HG03378 (cell line): ENCODE data around the gene POLR3A.
"Not testable (repeated sequence)": the region's sequence is repeated elsewhere in the genome, so short reads cannot be mapped to it uniquely, and the experiment has no call there.

Source experiments
- ATAC-seq: cut with Tn5 transposase; IDR thresholded peaks from one replicate; pipeline ENCODE4 v1.9.1; 2021; ENCODE audit warnings: mild to moderate bottlenecking, moderate library complexity; ENCODE audit not compliant: unreplicated experiment

Gene POLR3A

DNA sequence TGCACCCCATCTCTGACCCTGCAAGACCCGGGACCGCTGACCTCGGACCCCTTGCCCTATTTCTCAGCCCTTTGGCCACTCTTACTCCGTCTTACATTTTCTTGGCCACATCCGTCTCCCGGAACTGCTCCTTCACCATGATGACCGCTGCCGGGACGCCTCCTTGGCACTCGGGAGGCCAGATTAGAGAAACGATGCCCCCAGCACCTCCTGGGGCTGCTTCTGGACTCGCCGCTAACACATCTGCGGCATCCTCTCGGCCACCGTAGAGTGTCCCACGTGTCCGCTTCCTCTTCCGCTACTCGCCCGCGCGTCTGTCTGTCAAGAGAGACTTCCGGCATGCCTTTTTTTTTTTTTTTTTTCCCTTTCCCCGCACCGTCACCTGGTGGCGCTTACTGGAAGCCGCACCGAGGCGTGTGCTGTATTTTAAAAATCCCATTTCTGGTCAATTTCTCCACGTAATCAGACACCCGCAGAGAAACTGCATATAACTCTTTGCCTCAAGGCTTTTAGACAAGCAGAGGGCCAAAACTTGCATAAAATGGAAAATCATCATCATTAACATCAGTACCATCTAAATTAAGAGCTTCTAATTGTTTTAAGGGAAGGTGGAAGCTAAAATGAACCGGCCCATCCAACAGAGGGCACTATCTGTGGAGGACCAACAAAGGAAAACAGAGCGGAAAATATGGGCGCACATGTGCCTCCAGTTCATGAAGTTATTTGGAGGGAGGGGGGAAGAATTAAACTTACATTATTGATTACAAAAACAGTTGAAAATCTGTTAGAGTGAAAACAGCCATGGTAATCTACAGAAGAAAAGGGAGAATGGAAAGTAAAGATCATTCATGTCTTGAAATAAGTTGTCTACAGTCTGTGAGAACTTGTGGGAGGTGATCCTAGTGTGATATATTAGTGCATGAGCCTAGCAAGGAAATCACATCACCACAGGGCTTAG is at the start of gene POLR3A:
POLR3A (minus strand) TSS at position 247 of the 958 bp plus-strand sequence; CDS start at position 139, 108 bp downstream.
- peak; percentile 59 for ATAC-seq

GRCh38 chr10:78078539-78079330 is 49.4 kb upstream of the POLR3A start:
- ATAC-seq = no peak

- ATAC-seq = not testable (repeated sequence)
Observed at GRCh38 chr10:78075806-78076205, 46.5 kb upstream of the POLR3A start.

DNA sequence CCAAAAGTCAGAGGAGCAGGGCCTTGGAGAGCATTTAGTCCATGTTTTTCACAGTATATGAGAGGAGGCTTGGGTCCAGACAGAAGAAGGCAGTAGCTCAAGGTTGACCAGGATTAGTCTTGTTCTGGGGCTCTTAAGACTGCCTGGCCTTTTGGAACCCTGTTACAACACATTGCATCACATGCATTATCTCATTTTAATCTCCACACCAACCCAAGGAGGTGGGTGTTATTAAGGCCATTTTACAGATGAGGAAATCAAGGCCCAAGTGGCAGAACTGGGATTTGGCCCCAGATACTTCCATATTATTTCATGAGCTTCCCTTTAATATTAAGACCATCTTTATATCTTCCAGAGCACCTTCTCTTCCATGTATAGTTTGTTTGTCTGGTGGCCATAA is 43.2 kb upstream of the POLR3A start:
- no peak for ATAC-seq

DNA sequence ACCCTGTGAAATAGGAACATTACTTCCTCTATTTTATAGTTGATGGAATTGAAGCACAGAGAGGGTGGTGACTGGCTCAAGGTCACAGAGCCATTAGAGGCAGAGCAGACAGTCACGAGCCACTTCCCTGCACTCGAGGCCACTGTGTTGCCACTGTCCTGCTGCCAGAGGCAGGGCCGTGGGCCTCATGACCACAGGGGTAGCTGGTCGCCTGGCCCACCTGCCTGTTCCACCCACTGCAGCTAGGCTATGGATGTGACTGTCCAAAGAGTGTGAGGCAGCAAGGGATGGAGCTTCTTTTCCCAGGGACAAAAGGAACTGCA is 42.5 kb upstream of the POLR3A start:
- no peak for ATAC-seq

DNA sequence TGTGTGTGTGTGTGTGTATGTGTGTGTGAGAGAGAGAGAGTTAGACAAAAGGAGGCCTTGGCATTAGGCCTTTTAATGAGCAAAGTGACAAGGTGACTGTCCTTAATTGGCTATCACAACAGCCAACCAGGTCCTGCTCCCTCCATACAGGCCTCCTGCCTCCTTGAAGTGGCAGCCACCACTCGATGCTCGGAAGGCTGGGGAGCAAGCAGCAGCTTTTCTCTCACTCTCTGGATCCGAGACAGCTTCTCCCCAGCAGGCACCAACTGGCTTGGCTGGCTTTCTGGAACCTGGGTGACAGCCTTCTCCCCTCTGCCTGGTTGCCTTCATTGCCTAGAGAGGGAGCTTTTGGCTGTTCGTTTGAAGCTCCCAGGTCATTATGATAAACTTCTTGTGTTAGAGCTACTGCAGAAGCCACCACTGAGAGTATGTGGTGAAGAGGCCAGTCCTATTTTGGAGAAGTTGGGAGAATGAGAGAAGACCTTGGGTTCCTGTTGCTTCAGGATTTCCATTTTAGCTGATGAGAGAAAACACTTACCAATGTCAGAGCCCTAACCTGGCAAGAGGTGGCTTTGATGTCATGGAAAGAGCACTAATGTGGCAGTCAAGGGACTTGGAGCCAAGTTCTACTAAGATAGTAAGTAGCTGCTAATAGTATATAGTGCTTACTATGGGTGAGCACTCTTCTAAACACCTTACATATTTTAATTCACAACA is 42.0 kb upstream of the POLR3A start:
- ATAC-seq = no peak

DNA sequence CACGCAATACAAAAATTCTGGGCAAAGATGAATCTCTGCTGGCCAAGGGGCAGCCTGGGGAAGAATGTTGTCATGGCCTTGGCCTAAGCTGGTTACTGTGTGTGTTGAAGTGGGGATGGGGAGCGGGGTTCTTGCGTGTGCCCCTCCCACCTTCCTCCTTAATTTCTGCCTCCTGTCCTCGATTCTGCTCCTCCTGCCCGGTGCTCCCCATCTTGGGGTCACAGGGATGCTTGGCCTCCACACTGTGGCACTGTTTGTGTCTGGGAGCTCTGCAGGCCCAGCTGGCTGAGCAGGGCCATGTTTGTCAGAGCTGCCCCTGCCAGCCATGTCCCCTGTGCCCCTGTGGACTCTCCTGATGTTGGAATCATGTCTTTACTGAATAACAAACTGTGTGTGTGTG is 41.4 kb upstream of the POLR3A start:
- no peak for ATAC-seq

GRCh38 chr10:78070064-78070463 is 40.7 kb upstream of the POLR3A start:
- not testable (repeated sequence) for ATAC-seq

DNA sequence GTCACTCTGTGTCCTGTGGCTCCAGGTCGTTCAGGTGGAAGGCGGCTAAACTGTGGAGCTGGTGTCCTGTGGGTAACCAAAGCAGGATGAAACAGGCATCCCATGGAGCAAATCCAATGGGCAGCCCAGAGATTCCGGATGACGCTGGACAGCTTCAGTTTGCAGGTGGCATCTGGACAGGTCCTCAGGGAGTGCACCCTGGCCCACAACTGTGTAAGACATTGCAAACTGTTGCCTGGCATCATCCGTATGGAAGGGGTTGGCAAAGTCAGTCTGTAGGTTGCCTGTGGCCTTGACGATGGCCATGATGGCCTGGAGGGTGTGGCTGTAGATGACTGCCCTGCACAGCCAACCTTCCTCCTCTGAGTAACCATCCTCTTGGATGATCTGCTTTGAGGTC is 39.8 kb upstream of the POLR3A start:
- ATAC-seq = no peak

DNA sequence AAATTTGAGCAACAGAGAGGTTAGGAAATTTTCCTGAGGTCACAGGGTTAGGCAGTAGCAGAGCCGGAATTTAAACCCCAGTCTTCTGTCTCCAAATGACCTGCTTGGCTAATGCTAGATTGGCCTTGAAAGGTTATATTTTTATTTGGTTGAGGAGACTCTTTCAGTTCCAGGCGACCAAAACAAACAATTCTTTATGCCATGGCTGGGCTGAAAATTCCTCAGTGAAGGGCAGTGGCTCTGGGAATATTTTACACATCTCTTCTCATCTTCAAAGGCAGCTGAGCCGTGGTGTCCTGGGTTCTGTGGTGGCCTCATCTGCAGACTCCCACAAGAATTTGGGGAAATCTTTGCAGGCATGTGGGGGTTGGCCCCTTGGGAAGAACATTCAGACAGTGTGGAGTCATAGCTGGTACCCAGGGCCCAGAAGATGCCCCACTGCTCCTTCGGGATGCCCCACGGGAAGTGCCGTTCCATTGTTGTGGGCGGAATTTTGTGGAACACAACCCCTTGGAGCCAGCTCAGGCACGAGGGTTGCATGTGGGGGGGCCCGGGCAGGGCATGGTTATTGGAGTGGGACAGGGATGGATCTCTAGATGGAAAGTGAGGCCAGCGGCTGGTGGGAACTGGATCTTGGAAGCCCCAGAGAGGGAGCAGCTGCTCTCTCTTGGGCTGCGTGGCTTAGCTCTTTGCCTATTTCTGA is 37.6 kb upstream of the POLR3A start:
- ATAC-seq = no peak

- no peak for ATAC-seq
Observed at GRCh38 chr10:78066012-78066411, 36.7 kb upstream of the POLR3A start.

DNA sequence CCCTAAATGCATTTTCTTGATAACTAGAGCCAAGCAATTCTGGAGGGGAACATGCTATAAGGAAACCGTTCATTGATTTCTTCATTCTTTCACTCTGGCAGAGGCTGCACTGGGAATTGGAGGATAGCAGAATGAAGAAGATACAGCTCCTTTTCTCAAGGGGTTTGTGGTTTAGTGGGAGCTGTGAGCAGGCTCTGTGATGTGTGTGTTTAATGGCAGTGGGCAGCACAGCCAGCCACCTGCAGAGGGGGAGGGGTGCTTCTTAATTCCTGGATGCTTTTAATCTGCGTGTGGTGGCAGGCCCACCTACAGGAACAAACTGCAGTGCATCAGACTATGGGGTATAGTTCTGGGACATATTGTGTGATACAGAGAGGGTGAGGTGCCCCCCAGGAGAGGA is 36.3 kb upstream of the POLR3A start:
- no peak for ATAC-seq

GRCh38 chr10:78064919-78065318 is 35.6 kb upstream of the POLR3A start:
- not testable (repeated sequence) for ATAC-seq

- no peak for ATAC-seq
Observed at GRCh38 chr10:78063236-78063635, 33.9 kb upstream of the POLR3A start.

DNA sequence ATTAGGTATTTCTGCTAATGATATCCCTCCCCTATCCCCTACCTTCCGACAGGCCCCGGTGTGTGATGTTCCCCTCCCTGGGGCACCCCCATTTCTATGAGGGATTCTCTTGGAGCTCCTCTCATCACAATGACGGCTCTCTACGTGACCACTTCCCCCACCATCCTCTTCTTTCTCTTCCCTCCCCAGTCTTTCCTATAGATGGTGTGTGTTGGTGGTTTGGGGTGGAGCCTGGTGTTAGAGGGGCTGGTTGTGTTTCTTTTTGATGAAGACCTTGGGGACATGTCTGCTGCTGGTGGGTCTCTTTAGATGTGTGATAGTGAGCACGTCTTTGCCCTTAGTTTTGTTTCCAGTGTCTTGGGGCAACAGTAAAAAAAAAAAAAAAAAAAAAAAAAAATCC is 33.0 kb upstream of the POLR3A start:
- ATAC-seq = no peak

DNA sequence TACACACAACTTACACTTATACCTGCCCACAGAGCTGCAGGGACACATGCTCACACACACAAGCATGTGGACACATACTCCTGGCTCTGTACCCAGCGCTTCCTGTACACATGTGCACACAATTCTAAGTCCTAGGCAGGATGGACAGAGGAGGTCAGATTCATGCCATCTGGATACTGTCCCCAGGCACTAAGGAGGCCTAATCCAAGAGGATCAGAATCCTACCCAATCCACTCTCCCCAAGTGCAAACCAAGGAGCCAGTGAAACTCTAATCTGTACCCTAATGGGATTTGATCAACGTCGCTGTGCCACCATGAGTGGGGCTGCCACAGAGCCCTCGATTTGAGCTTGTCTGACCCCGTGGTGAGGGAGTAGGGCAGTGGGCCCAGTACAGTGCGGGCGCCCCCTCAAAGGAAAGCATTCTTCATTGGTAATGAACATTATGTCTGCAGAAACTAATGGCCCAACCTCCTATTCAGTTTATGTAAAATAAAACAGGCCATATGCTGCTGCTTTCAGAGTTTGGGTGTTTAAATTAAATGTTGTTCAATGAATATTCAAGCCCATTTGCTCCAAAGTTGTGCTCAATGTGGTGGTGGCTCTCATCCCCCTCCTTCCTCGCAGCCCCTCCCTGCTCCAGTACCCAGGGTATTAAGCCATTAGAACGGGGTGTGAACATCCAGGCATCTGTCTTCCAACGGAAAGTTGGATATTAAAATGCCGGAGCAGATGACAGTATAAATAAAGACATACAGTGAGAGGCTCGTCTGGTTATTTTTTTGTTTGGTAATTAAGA is 30.8 kb upstream of the POLR3A start:
- ATAC-seq = no peak

GRCh38 chr10:78058562-78058961 is 29.2 kb upstream of the POLR3A start:
- no peak for ATAC-seq

DNA sequence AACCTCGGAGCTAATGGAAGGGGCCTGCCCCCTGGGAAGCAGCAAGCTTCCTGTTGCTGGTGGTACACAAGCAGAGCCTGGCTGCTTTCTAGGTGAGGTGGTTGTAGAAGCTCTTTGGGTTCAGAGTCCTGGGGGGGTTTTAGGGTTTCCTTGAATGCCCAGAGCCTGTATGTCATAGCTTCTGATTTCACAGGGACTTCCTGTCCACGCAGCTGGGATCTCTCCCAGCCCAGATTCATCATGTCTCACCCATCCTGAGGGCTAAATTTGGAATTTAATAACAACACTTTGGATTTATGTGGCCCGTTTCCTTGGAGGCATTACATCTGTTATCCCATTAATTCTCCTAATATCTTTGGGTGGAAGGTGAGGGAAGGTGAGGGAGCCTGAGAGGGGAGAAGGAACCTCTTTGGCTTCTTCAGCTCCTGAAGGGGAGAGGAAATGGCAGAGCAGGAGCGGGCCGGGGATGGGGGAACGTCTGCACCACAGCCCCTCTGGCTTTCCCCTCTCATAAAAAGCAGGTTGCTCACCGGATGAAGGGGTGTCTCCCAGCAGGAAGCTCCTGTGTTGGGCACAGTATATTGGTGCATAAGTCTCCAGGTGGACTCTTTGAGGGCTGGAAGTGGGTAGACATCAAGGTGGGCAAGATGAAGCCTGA is 24.0 kb upstream of the POLR3A start:
- ATAC-seq = no peak

GRCh38 chr10:78049851-78050250 is 20.5 kb upstream of the POLR3A start:
- ATAC-seq = no peak
